HCT116 (cell line): Measurements from ENCODE around the gene ADAMTS9. TPM values are rescaled to one million over a fixed set of nuclear protein-coding genes. Genes with fewer than 3 reads are reported as not detected.

ENCODE experiments used
- ATAC-seq: fragments of 200-7000 bp; cut with Tn5 transposase; 2 replicates; pipeline ENCODE4 v1.9.1; 2020; ENCODE audit warnings: mild to moderate bottlenecking, moderate library complexity
- BruUV-seq: library from RNA; stranded (reverse); fragments of 400-500 nt; replicated peaks from 2 replicates; lab custom pipeline; 2021; lab: Mats Ljungman, UMichigan
- CTCF ChIA-PET: fragments of 300-600 bp; sonication (Branson Sonifier 250); formaldehyde crosslinking; loops from one replicate; lab custom pipeline; 2021; ENCODE audit warnings: antibody characterized with exemption; lab: Charles Lee
- POLR2A ChIA-PET: fragments of 300-600, 350-600 bp; sonication (Branson Sonifier 250); formaldehyde crosslinking; loops from one replicate; lab custom pipeline; 2021; ENCODE audit warnings: antibody characterized with exemption; lab: Charles Lee
- RAD21 ChIA-PET, 2 experiments: fragments of 300-600 bp; sonication (Branson Sonifier 250); formaldehyde crosslinking; loops; one replicate each; lab custom pipeline; 2023; ENCODE audit warnings: low total read pairs in 2 of 2; ENCODE audit not compliant: uncharacterized antibody in 2 of 2, unreplicated experiment in 2 of 2, low non-redundant PET in 1 of 2; lab: Charles Lee
- DNase-seq: peaks from one replicate; pipeline ENCODE4 v3.0.0-alpha.2; 2010; ENCODE audit warnings: low read depth, low spot score
- H2AFZ ChIP-seq: fragments of 200-600 bp; shearing (Covaris generic), sonication (generic); 2 replicates; pipeline ENCODE4 v1.6.1; 2017; ENCODE audit warnings: low read depth, mixed run types, mixed read lengths, antibody characterized with exemption, low read length; ENCODE audit not compliant: poor library complexity, severe bottlenecking
- H3K27ac ChIP-seq: 2 replicates; pipeline ENCODE4 v1.5.1; 2012; ENCODE audit warnings: low read depth, low read length
- H3K27me3 ChIP-seq: fragments of 200-600 bp; sonication (generic); 2 replicates; pipeline ENCODE4 v1.6.1; 2016; ENCODE audit warnings: mixed run types, low read length, mixed read lengths; ENCODE audit not compliant: insufficient read depth
- H3K36me3 ChIP-seq, 2 experiments: fragments of 200-500 bp in 1 of 2; fragments of 200-600 bp in 1 of 2; sonication (Bioruptor generic) in 1 of 2; sonication (generic) in 1 of 2; 2 replicates each; pipeline versions ENCODE4 v1.5.1 to v1.6.1; 2014 to 2016; ENCODE audit warnings: low read length in 2 of 2, inconsistent platforms in 1 of 2, mixed read lengths in 1 of 2, mixed run types in 1 of 2; ENCODE audit not compliant: insufficient read depth in 2 of 2, control insufficient read depth in 1 of 2
- H3K4me1 ChIP-seq, 2 experiments: fragments of 200-600 bp in 1 of 2; sonication (generic) in 1 of 2; 2 replicates each; pipeline versions ENCODE4 v1.5.1 to v1.6.1; 2012 to 2017; ENCODE audit warnings: low read length in 2 of 2, inconsistent platforms in 1 of 2, mild to moderate bottlenecking in 1 of 2, mixed read lengths in 1 of 2, mixed run types in 1 of 2, moderate library complexity in 1 of 2; ENCODE audit not compliant: insufficient read depth in 2 of 2, control insufficient read depth in 1 of 2
- H3K4me2 ChIP-seq: fragments of 200-600 bp; sonication (generic); 2 replicates; pipeline ENCODE4 v1.6.1; 2017; ENCODE audit warnings: mixed run types, low read length, mixed read lengths
- H3K4me3 ChIP-seq, 2 experiments: fragments of 200-600 bp in 1 of 2; sonication (generic) in 1 of 2; replicated peaks in 1 of 2; 2 replicates each; pipeline ENCODE4 v1.5.1; 2011 to 2016; ENCODE audit warnings: low read length in 2 of 2, control low read depth in 1 of 2, low read depth in 1 of 2, mild to moderate bottlenecking in 1 of 2, mixed read lengths in 1 of 2, mixed run types in 1 of 2
- H3K79me2 ChIP-seq: fragments of 200-600 bp; sonication (generic); 2 replicates; pipeline ENCODE4 v1.6.1; 2017; ENCODE audit warnings: mild to moderate bottlenecking, mixed run types, low read length, moderate library complexity, mixed read lengths; ENCODE audit not compliant: insufficient read depth
- H3K9ac ChIP-seq: fragments of 200-600 bp; sonication (generic); 2 replicates; pipeline ENCODE4 v1.6.1; 2016; ENCODE audit warnings: low read length, mixed read lengths
- H3K9me2 ChIP-seq: fragments of 200-600 bp; sonication (generic), shearing (Covaris generic); 2 replicates; pipeline ENCODE4 v1.6.1; 2017; ENCODE audit warnings: mixed run types, mild to moderate bottlenecking, moderate library complexity; ENCODE audit not compliant: insufficient read depth
- H3K9me3 ChIP-seq, 2 experiments: fragments of 200-500 bp in 1 of 2; fragments of 200-600 bp in 1 of 2; sonication (Bioruptor generic) in 1 of 2; sonication (generic) in 1 of 2; 2 replicates each; pipeline ENCODE4 v1.6.1; 2014 to 2017; ENCODE audit warnings: low read length in 2 of 2, mixed read lengths in 2 of 2, inconsistent platforms in 1 of 2, low read depth in 1 of 2, mild to moderate bottlenecking in 1 of 2, mixed run types in 1 of 2, moderate library complexity in 1 of 2; ENCODE audit not compliant: control insufficient read depth in 1 of 2, insufficient read depth in 1 of 2
- H4K20me1 ChIP-seq: fragments of 200-600 bp; sonication (generic), shearing (Covaris generic); 2 replicates; pipeline ENCODE4 v1.6.1; 2017; ENCODE audit warnings: mixed run types, mild to moderate bottlenecking, moderate library complexity; ENCODE audit not compliant: insufficient read depth
- CTCF ChIP-seq, 3 experiments: fragments of 200-600 bp in 1 of 3; sonication (generic) in 1 of 3; IDR thresholded peaks in 2 of 3; conservative IDR thresholded peaks in 1 of 3; 2 replicates each; pipeline ENCODE4 v1.5.1; 2012 to 2017; ENCODE audit warnings: low read depth in 2 of 3, low read length in 2 of 3, antibody characterized with exemption in 1 of 3, borderline replicate concordance in 1 of 3, control low read depth in 1 of 3, mild to moderate bottlenecking in 1 of 3, mixed read lengths in 1 of 3, mixed run types in 1 of 3, moderate library complexity in 1 of 3; ENCODE audit not compliant: insufficient read depth in 1 of 3
- ELF1 ChIP-seq: IDR thresholded peaks from 2 replicates; pipeline ENCODE4 v1.6.1; 2012; ENCODE audit warnings: low read depth, borderline replicate concordance
- EZH2 ChIP-seq: fragments of 200-600 bp; sonication (generic); IDR thresholded peaks from 2 replicates; pipeline ENCODE4 v1.6.1; 2017; ENCODE audit warnings: antibody characterized with exemption, mixed run types
- REST ChIP-seq: IDR thresholded peaks from 2 replicates; pipeline ENCODE4 v1.6.1; 2012; ENCODE audit warnings: low read depth
- SP1 ChIP-seq: IDR thresholded peaks from 2 replicates; pipeline ENCODE4 v1.6.1; 2012; ENCODE audit warnings: low read depth
- SRF ChIP-seq: IDR thresholded peaks from 2 replicates; pipeline ENCODE4 v1.6.1; 2012; ENCODE audit warnings: low read depth
- intact Hi-C: fragments of 100-400 bp; cut with micrococcal nuclease; formaldehyde crosslinking; loops from 2 replicates; pipeline ENCODE4 v1.10.0; 2022
- total RNA-seq: library from RNA; stranded (reverse); gene quantifications from one replicate; pipeline ENCODE4 v1.2.1, GENCODE V29; 2021; ENCODE audit not compliant: unreplicated experiment

Gene ADAMTS9
- total RNA-seq, 1 experiment from 2014 or later, result 0.05 TPM

DNA sequence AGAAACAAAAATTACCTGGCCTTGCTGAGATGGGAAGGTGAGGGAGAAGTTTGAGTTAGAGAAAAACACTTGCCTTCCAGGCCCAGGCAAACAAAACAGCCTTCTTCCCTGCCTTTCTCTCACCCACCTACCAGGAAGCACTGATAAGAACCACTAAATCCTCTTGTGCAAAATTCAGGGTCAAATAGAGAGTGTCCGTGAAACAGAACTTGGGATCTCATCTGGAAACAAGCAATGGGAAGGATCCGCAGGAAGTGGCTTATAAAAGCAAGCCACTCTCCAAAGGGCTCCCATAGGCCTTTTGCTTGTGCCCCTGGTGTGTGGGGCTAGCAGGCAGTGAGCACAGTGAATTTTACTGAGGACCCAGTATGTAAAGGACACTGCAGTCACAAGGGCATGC, 11.0 kb downstream of the ADAMTS9 start (continued):
- TF ChIP-seq CTCF (IDR thresholded peaks at IDR 0.05 in 2 of 3, conservative IDR thresholded peaks at IDR 0.05 in 1 of 3; ENCODE audit: borderline replicate concordance in 1 of 3, insufficient read depth in 1 of 3, low read depth in 2 of 3, low read length in 2 of 3) (no peak), REST (no peak), EZH2 (no peak)

DNA sequence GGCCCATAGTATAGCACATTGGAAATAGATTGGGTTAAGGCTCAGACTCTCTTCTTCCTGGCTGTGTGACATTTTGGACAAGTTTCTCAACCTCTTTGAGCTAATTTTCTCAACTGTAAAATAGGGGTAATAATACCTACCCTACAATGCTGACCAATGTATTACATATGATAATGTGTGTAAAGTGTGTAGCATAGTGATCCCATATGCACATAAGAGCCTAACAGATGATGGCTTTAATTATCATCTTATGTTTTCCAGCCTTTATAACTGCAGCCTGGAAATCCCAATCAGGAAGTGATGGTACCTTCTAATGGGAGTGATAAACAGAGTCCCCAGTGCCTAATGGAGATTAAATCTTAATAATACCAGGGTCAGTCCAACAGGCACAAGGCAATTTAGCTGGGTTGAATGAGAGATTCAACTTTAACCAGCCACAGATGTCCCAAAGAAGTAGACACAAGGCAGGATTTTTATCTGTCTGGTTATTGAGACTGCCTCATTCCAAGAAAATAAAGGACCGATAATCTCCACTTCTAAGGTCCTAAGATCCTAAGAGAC, 12.0 kb downstream of the ADAMTS9 start:
- Histone ChIP-seq H3K27ac (no peak overlapping the region), H3K4me1 (no peaks in the 10 kb centered on the region), H3K79me2 (no peaks in the 10 kb centered on the region), H3K4me2 (no peak overlapping the region), H3K9ac (no peak overlapping the region), H4K20me1 (no peaks in the 10 kb centered on the region), H3K27me3 (peaks cover 8% of the 10 kb centered on the region), H3K4me3 (no peak overlapping the region), H3K9me3 (no peaks in the 10 kb centered on the region), H2AFZ (no peak overlapping the region), H3K36me3 (no peaks in the 10 kb centered on the region), H3K9me2 (no peaks in the 10 kb centered on the region)
- CTCF ChIA-PET, result no interaction called here
- BruUV-seq, result no TSS peak
- no peak for DNase-seq
- intact Hi-C loops, result no loop called here
- TF ChIP-seq SP1 (no peak), SRF (no peak), REST (no peak), ELF1 (no peak)
- RAD21 ChIA-PET, result no interaction called here
- ATAC-seq, result no peak
- POLR2A ChIA-PET, result no interaction called here
